ENCODE results near the gene USP13. TPM values are rescaled to one million over a fixed set of nuclear protein-coding genes. Genes with fewer than 3 reads are reported as not detected.

Gene USP13
- total and polyA plus RNA-seq, 2 of the 13 experiments (the other 11 are each of a cell fraction or from before 2014, with no cell fraction given), result 15.9 to 36.7 TPM

- TF ChIP-seq TBX2 (CRISPR knock-in tag; IDR thresholded peaks at IDR 0.05; ENCODE audit: borderline replicate concordance), result no peak
- TF ChIP-seq HDAC1 (CRISPR knock-in tag; IDR thresholded peaks at IDR 0.05), result no peak
- no peak for TF ChIP-seq ZNF331 (CRISPR knock-in tag; IDR thresholded peaks at IDR 0.05)
- TF ChIP-seq ZNF512B (CRISPR knock-in tag; IDR thresholded peaks at IDR 0.05; ENCODE audit: borderline replicate concordance), result no peak
- TF ChIP-seq FIP1L1 (IDR thresholded peaks at IDR 0.05; ENCODE audit: borderline replicate concordance, insufficient read depth, low read depth, low read length), result no peak
- TF ChIP-seq, protein P1, sequence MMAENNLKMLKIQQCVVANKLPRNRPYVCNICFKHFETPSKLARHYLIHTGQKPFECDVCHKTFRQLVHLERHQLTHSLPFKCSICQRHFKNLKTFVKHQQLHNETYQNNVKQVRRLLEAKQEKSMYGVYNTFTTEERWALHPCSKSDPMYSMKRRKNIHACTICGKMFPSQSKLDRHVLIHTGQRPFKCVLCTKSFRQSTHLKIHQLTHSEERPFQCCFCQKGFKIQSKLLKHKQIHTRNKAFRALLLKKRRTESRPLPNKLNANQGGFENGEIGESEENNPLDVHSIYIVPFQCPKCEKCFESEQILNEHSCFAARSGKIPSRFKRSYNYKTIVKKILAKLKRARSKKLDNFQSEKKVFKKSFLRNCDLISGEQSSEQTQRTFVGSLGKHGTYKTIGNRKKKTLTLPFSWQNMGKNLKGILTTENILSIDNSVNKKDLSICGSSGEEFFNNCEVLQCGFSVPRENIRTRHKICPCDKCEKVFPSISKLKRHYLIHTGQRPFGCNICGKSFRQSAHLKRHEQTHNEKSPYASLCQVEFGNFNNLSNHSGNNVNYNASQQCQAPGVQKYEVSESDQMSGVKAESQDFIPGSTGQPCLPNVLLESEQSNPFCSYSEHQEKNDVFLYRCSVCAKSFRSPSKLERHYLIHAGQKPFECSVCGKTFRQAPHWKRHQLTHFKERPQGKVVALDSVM (CRISPR knock-in tag; IDR thresholded peaks at IDR 0.05), result no peak
- TF ChIP-seq NFKBIZ (CRISPR knock-in tag; IDR thresholded peaks at IDR 0.05), result no peak
- TF ChIP-seq ZNF136 (CRISPR knock-in tag; IDR thresholded peaks at IDR 0.05; ENCODE audit: low read depth), result no peak
- no peak for TF ChIP-seq RBM22 (optimal IDR thresholded peaks at IDR 0.05; ENCODE audit: low read length)
These were observed 21.9 kb upstream of the USP13 start (continued) for GRCh38 chr3:179630753-179631451.

All from HepG2 (cell line).